NCI-H2107 (cell line): Measurements from ENCODE around the gene GIPC2.
"Not testable (repeated sequence)": the region's sequence is repeated elsewhere in the genome, so short reads cannot be mapped to it uniquely, and the experiment has no call there.

ENCODE experiments used
- DNase-seq: peaks from one replicate; lab custom pipeline; 2025; lab: John Stamatoyannopoulos, UW

Gene GIPC2

GRCh38 chr1:78095593-78095992, 49.8 kb downstream of the GIPC2 start:
- no peak for DNase-seq

DNA sequence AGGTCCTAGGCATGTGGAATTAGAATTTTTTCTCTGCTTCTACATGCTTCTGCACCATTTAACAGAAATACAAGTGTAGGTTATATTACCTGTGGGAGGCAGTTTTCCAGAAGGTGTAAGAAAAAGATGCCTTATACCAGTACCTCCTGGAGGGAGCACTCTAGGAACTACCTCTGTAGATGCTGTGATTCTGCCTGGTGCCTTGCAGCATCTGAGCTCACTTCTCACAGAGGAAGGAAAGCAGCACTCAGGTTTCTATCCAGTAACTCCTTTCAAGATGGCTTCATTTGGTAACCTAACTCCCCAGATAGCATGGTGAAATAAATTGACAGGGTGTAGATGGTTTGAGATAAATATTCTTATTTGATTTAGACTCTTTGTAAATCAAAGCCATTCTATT, 50.3 kb downstream of the GIPC2 start:
- no peak for DNase-seq

- no peak for DNase-seq
Observed at GRCh38 chr1:78096976-78097375, 51.2 kb downstream of the GIPC2 start.

DNA sequence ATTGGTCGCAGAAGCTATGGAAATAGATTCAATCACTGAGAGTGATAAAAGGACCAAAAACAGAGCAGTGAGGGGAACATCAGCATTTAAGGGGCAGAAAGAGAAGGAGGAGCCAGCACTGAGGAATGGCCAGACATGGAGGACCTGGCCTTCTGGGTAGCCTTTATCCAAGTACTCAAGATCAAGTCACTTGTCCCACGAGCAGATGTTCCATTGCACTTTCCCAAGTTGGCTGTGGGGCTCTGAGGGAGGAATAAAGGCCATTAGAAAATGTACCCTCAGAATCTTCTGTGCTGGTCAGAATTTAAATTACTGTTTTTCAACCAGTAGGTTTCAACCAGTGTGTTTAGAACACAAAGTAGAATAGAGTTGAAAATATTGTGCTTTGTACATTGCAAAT, 55.3 kb downstream of the GIPC2 start:
- no peak for DNase-seq

DNA sequence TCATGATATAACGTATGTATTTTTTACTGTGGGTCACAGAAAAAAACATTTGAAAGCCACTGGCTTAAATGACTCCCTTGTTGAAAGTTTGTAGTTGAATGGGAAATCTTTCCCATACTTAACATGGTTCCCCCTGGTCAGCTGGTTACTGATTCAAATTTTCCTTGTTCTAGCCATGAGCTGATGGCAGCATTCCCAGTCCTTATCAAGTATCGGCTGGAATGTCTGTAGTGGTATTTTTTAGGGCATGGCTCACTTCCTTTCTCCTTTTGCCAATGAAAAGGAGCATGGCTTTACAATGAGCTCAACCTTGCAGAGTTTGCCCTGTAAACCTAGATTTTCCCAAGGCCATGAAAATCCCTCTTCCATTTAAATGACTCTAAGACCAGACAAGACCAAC, 55.7 kb downstream of the GIPC2 start:
- no peak for DNase-seq

DNA sequence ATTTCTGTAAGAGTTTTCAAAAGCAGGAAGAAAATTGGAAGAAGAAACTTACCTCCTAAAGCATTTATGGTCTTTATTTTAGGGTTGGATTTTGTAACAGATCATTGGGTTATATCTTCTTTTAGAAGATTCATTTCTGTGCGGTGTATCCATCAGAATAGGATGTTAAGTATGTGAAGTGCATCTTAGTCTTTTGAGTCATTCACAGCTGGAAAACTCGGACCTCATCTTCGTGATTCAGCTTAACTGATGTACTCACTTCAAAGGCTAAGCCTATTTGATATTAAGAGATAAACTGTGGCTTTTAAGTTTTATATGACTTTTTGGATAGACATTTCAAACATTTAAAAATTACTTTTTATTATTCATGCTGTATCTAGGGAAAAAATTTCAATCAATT, 56.3 kb downstream of the GIPC2 start:
- no peak for DNase-seq

- DNase-seq: no peak
Observed at GRCh38 chr1:78102916-78103315, 57.1 kb downstream of the GIPC2 start.

DNA sequence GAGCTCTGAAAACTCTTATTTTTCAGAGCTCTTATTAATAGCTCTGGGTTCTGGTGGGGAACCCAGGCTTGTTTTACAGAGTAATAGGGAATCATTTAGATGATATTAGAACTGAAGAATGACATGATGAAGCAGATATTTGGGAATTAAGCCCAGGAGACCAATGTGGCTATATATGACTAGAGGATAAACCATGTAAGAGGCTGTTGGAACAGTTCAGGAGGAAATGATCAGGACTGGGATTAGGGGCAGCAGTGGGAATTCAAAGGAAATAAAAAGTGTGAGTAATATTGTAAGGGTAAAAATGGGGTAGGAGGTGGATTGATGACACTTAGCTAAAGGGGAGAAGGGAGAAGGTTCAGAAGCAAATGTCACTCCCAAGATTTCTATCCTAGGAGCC, 58.6 kb downstream of the GIPC2 start:
- no peak for DNase-seq

DNA sequence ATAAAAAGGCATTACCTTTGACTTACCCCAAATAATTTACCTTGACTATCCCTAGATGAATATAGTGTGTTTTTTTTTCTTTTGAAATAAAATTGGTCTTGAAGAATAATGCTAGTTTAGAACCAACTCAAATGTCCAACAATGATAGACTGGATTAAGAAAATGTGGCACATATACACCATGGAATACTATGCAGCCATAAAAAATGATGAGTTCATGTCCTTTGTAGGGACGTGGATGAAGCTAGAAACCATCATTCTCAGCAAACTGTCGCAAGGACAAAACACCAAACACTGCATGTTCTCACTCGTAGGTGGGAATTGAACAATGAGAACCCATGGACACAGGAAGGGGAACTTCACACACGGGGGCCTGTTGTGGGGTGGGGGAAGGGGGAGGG, 63.9 kb downstream of the GIPC2 start:
- not testable (repeated sequence) for DNase-seq

DNA sequence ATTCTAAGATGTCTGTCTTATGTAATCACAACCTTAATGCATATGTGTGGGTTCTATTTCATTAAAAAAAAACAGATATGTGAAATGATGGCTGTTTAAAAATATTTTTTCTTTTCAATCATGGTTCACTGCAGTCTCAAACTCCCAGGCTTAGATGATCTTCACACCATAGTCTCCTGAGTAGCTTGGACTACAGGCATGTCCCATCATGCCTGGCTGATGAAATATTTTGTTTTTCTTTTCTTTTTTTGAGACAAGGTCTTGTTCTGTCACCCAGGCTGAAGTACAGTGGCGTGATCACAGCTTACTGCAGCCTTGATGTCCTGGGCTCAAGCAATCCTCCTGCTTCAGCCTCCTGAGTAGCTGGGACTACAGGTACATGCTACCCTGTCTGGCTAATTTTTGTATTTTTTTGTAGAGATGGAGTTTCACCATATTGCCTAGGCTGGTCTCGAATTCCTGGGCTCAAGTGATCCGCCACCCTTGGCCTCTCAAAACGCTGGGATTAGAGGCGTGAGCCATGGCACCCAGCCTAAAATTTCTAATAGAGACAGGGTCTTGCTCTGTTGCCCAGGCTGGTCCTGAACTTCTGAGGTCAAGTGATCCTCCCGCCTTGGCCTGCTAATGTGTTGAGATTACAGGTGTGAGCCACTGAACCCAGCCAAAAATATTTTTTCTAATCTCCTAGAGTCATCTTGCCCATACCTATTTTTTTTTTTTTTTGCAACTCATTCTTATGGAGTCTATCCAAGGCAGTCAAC, 67.6 kb downstream of the GIPC2 start:
- no peak for DNase-seq

GRCh38 chr1:78114034-78114956, 68.5 kb downstream of the GIPC2 start:
- peak; percentile 82 for DNase-seq

- DNase-seq: not testable (repeated sequence)
Observed at GRCh38 chr1:78120485-78120884, 74.7 kb downstream of the GIPC2 start.

GRCh38 chr1:78121710-78122109, 75.9 kb downstream of the GIPC2 start:
- no peak for DNase-seq

- no peak for DNase-seq
Observed at GRCh38 chr1:78122389-78122788, 76.6 kb downstream of the GIPC2 start.

DNA sequence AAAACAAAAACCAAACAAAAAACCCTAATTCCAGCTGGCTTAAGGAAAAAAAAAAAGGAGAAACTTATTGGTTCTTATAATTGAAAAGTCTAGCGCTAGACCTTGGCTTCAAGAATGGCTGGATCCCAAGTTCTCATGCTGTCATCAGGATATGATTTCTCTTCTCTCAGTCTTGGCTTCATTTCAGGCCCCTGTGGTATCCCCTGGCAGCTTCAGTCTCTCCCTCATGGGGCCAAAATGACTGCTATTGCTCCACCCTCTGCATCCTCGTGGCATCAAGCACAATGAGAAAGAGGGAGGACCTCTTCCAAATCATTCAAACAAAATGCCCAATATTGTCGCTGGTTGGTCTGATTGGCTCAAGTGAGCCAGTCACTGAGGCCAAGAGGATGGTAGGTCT, 80.7 kb downstream of the GIPC2 start:
- no peak for DNase-seq

GRCh38 chr1:78132174-78132947, 86.6 kb downstream of the GIPC2 start:
- DNase-seq: no peak

- DNase-seq: no peak
Observed at GRCh38 chr1:78132948-78133322, 87.2 kb downstream of the GIPC2 start.

- no peak for DNase-seq
Observed at GRCh38 chr1:78136680-78137079, 90.9 kb downstream of the GIPC2 start.

GRCh38 chr1:78141531-78142231, 95.9 kb downstream of the GIPC2 start:
- DNase-seq: no peak

GRCh38 chr1:78142736-78143135, 97.0 kb downstream of the GIPC2 start:
- no peak for DNase-seq

GRCh38 chr1:78143152-78143551, 97.4 kb downstream of the GIPC2 start:
- no peak for DNase-seq

DNA sequence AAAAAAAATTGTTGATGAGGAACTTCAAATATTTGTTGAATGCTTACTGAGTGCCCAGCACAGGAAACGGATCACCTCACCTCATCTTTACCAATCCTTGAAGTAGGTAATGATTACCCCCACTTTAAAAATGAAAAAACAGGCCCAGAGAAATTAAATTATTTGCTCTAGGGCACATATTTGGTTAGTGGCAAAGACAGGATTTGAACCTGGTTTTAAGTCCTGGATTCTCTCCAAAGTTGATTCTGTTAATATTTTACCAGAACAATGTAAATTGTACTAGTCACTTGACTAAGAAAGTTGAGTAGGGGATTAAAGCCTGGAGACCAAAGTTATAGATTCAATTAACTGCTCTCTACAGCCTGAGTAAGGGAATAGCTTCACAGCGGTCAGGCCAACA, 97.9 kb downstream of the GIPC2 start:
- DNase-seq: no peak
